DOHH2 (cell line): ENCODE results near the gene ABHD14A.

Source experiments
- CTCF ChIP-seq: fragments of 200-600 bp; sonication (generic); IDR thresholded peaks from one replicate; pipeline ENCODE4 v1.5.1; 2014; ENCODE audit warnings: antibody characterized with exemption, mild to moderate bottlenecking, low read depth, low read length; ENCODE audit not compliant: poor library complexity, severe bottlenecking
- EZH2phosphoT487 ChIP-seq: fragments of 200-600 bp; sonication (generic); IDR thresholded peaks from 2 replicates; pipeline ENCODE4 v1.6.1; 2017; ENCODE audit warnings: borderline replicate concordance, mild to moderate bottlenecking, antibody characterized with exemption, low read length, moderate library complexity, mixed read lengths

- TF ChIP-seq CTCF: no peak
- TF ChIP-seq EZH2phosphoT487: no peak
Measured at GRCh38 chr3:51958603-51959521, 16.0 kb upstream of the ABHD14A start.
